K562 (cell line): ENCODE data around the gene SDSL. TPM values are rescaled to one million over a fixed set of nuclear protein-coding genes. Genes with fewer than 3 reads are reported as not detected.
A peak's percentile ranks its signal among the peaks of the same experiment; 100 is the strongest.

ENCODE experiments used
- ADNP ChIP-seq: fragments of 200-800 bp; sonication (Bioruptor generic); IDR thresholded peaks from 2 replicates; pipeline ENCODE4 v1.6.1; 2016; ENCODE audit warnings: missing genetic modification characterization, missing compliant biosample characterization
- C11orf30 ChIP-seq: fragments of 450-650 bp; IDR thresholded peaks from 2 replicates; pipeline ENCODE4 v1.6.1; 2016; ENCODE audit warnings: low read depth, mild to moderate bottlenecking
- CAMTA2 ChIP-seq: fragments of 250-450 bp; sonication (Bioruptor Pico); conservative IDR thresholded peaks from 2 replicates; pipeline ENCODE4 v1.5.1; 2022
- CBFA2T3 ChIP-seq: fragments of 450-650 bp; IDR thresholded peaks from 2 replicates; pipeline ENCODE4 v1.6.1; 2017
- ERF ChIP-seq: fragments of 450-650 bp; formaldehyde crosslinking; IDR thresholded peaks from 2 replicates; pipeline ENCODE4 v1.4.0; 2020; ENCODE audit warnings: mild to moderate bottlenecking, mixed read lengths
- FOSL1 ChIP-seq: fragments of 200-800 bp; sonication (Bioruptor generic); conservative IDR thresholded peaks from 2 replicates; pipeline ENCODE4 v1.6.1; 2016; ENCODE audit warnings: missing genetic modification characterization, missing compliant biosample characterization
- HMGN3 ChIP-seq: IDR thresholded peaks from 2 replicates; pipeline ENCODE4 v1.6.1; 2011; ENCODE audit warnings: borderline replicate concordance, low read depth, mild to moderate bottlenecking, mixed read lengths, low read length; ENCODE audit not compliant: insufficient read length; ENCODE audit errors: extremely low read depth
- HSF4 ChIP-seq: fragments of 250-450 bp; sonication (Bioruptor Pico); IDR thresholded peaks from 2 replicates; pipeline ENCODE4 v2.1.2; 2022; ENCODE audit warnings: mild to moderate bottlenecking, moderate library complexity, borderline replicate concordance
- JUND ChIP-seq, 2 experiments: IDR thresholded peaks; 2 replicates in 1 of 2; 3 replicates in 1 of 2; pipeline ENCODE4 v1.6.1; 2011; ENCODE audit warnings: borderline replicate concordance in 2 of 2, low read depth in 2 of 2, low read length in 2 of 2, improper control_type of control experiment in 1 of 2, missing biosample characterization in 1 of 2, missing genetic modification characterization in 1 of 2, missing genetic modification reagents in 1 of 2
- NCOA1 ChIP-seq: fragments of 450-650 bp; IDR thresholded peaks from 2 replicates; pipeline ENCODE4 v1.6.1; 2016; ENCODE audit warnings: low read depth
- NELFE ChIP-seq: IDR thresholded peaks from 2 replicates; pipeline ENCODE4 v1.6.1; 2011; ENCODE audit warnings: mild to moderate bottlenecking; ENCODE audit not compliant: insufficient read depth, insufficient read length
- POLR2A ChIP-seq: fragments of 450-650 bp; conservative IDR thresholded peaks from 2 replicates; pipeline ENCODE4 v1.6.1; 2016
- PRMT5 ChIP-seq: sonication (generic); formaldehyde crosslinking; IDR thresholded peaks from 2 replicates; pipeline ENCODE4 v1.5.0; 2020; ENCODE audit warnings: missing genetic modification reagents
- SAP30 ChIP-seq: fragments of 200-600 bp; sonication (generic); IDR thresholded peaks from 2 replicates; pipeline ENCODE4 v1.6.1; 2012; ENCODE audit warnings: borderline replicate concordance, low read depth, mild to moderate bottlenecking, moderate library complexity, low read length, control low read depth, inconsistent platforms; ENCODE audit not compliant: insufficient read depth, poor library complexity, severe bottlenecking
- SRSF9 ChIP-seq: fragments of 200-400 bp; formaldehyde crosslinking; IDR thresholded peaks from 2 replicates; pipeline ENCODE4 v1.6.1; 2017; ENCODE audit warnings: low read depth, low read length, borderline replicate concordance
- ZBTB17 ChIP-seq: fragments of 450-650 bp; formaldehyde crosslinking; IDR thresholded peaks from 2 replicates; pipeline ENCODE4 v1.4.0; 2020; ENCODE audit warnings: mild to moderate bottlenecking
- ZBTB7A ChIP-seq: IDR thresholded peaks from 2 replicates; pipeline ENCODE4 v1.6.1; 2011; ENCODE audit warnings: low read depth, mild to moderate bottlenecking, low read length, moderate library complexity, borderline replicate concordance; ENCODE audit not compliant: control insufficient read depth
- ZNF12 ChIP-seq: sonication (generic); formaldehyde crosslinking; IDR thresholded peaks from 2 replicates; pipeline ENCODE4 v1.4.0; 2020; ENCODE audit warnings: mild to moderate bottlenecking, missing genetic modification reagents
- ZNF146 ChIP-seq: IDR thresholded peaks from one replicate; pipeline ENCODE4 v1.6.1; 2018; ENCODE audit warnings: missing compliant biosample characterization; ENCODE audit not compliant: unreplicated experiment
- ZNF23 ChIP-seq: fragments of 250-450 bp; sonication (Bioruptor Pico); IDR thresholded peaks from 2 replicates; pipeline ENCODE4 v1.4.0; 2020; ENCODE audit warnings: mild to moderate bottlenecking
- ZNF316 ChIP-seq: fragments of 450-650 bp; IDR thresholded peaks from 2 replicates; pipeline ENCODE4 v1.6.1; 2016
- ZZZ3 ChIP-seq: fragments of 450-650 bp; IDR thresholded peaks from 2 replicates; pipeline ENCODE4 v1.6.1; 2016; ENCODE audit warnings: antibody characterized with exemption, mild to moderate bottlenecking, moderate library complexity
- polyA plus RNA-seq, 8 experiments: library from polyadenylated mRNA; depleted of rRNA in 4 of 8; stranded (reverse) in 5 of 8; unstranded in 3 of 8; fragments of >200 nt; fragmentation: Nextera tagmentation in 2 of 8; fragmentation: Illumina TruSeq in 1 of 8; extraction: Ambion mirVana in 2 of 8; extraction: Trizol in 1 of 8; gene quantifications; 2 replicates each; pipeline versions ENCODE4 v1.2.1 to v1.2.3, GENCODE V29; 2011 to 2014; ENCODE audit warnings: inconsistent platforms in 1 of 8, missing spikeins in 1 of 8
- total RNA-seq, 7 experiments: library from RNA; depleted of rRNA in 6 of 7; stranded (reverse); fragments of >200 nt in 6 of 7; fragmentation: Illumina TruSeq in 2 of 7; extraction: Trizol in 2 of 7; gene quantifications; 2 replicates each; pipeline versions ENCODE4 v1.2.1 to v1.2.3, GENCODE V29; 2011 to 2021; ENCODE audit warnings: low replicate concordance in 1 of 7
- TF ChIP-seq, protein P1 (sequence below): IDR thresholded peaks from 2 replicates; pipeline ENCODE4 v1.6.1; 2012; ENCODE audit warnings: low read depth, low read length, improper control_type of control experiment, borderline replicate concordance
- TF ChIP-seq, protein P2 (sequence below): fragments of 450-650 bp; formaldehyde crosslinking; conservative IDR thresholded peaks from 2 replicates; pipeline ENCODE4 v1.4.0; 2022; ENCODE audit warnings: mild to moderate bottlenecking, missing genetic modification characterization
- TF ChIP-seq, protein P3 (sequence below): fragments of 250-450 bp; sonication (Bioruptor Pico); IDR thresholded peaks from 2 replicates; pipeline ENCODE4 v1.5.0; 2020; ENCODE audit warnings: mild to moderate bottlenecking

Gene SDSL
- total and polyA plus RNA-seq, 9 of the 15 experiments (the other 6 are each of a cell fraction or from before 2014, with no cell fraction given), result 0.31 to 11.0 (median 7.4) TPM

DNA sequence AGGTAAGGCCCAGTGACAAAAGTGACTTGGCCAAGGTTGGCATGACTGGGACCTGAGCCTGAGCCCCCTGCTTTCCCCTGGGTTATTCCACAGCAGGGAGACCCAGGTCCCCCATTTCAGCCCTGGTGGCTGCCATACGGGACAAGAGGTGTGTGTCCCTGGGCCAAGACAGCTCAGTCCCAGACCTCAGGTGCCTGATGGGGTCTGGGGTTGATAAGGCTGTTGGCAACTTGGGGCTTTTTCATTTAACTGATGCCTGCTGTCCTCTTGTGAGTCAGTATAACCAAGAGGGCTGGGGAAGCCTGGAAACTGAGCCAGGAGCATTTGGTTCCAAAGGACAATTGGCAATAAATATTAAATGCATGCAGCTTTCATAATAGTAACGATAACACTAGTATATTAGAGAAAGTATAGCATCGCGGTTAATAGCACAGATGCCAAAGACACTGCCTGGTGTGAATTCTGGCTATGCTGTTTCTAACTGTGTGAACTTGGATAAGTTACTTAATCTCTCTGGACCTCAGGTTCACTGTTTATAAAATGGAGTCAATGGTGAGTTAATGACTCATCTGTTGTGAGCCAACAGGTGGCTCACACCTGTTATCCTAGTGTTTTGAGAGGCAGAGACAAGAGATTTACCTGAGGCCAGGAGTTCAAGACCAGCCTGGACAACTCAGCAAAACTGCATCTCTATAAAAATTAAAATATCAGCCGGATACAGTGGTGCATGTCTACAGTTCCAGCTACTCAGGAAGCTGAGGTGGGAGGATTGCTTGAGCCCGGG is 898 bp downstream of the SDSL start (continued):
- TF ChIP-seq, protein P1, sequence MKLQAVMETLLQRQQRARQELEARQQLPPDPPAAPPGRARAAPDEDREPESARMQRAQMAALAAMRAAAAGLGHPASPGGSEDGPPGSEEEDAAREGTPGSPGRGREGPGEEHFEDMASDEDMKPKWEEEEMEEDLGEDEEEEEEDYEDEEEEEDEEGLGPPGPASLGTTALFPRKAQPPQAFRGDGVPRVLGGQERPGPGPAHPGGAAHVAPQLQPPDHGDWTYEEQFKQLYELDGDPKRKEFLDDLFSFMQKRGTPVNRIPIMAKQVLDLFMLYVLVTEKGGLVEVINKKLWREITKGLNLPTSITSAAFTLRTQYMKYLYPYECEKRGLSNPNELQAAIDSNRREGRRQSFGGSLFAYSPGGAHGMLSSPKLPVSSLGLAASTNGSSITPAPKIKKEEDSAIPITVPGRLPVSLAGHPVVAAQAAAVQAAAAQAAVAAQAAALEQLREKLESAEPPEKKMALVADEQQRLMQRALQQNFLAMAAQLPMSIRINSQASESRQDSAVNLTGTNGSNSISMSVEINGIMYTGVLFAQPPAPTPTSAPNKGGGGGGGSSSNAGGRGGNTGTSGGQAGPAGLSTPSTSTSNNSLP, result no peak
- TF ChIP-seq CBFA2T3 (peak; percentile 3; the same call in 1 of the 2 replicates), NELFE (no peak), HSF4 (no peak), ERF (no peak), FOSL1 (no peak), ZNF146 (CRISPR knock-in tag) (no peak), PRMT5 (CRISPR knock-in tag) (no peak), HMGN3 (no peak), ZNF12 (no peak), NCOA1 (no peak), CAMTA2 (no peak), JUND (IDR thresholded peaks at IDR 0.05; ENCODE audit: borderline replicate concordance, low read depth, low read length) (no peak), JUND (tag; IDR thresholded peaks at IDR 0.05; ENCODE audit: borderline replicate concordance, low read depth, low read length) (0 out of 3 replicates have a peak, but pooled peaks have one; percentile 31), C11orf30 (no peak), SAP30 (no peak), SRSF9 (no peak), ZZZ3 (no peak), POLR2A (no peak), ZBTB7A (no peak), ADNP (tag) (0 out of 2 replicates have a peak, but pooled peaks have one; percentile 24), ZNF316 (peak; percentile 19; the same call in 1 of the 2 replicates), ZBTB17 (CRISPR knock-in tag) (no peak), ZNF23 (CRISPR knock-in tag) (no peak)
- TF ChIP-seq, protein P2, sequence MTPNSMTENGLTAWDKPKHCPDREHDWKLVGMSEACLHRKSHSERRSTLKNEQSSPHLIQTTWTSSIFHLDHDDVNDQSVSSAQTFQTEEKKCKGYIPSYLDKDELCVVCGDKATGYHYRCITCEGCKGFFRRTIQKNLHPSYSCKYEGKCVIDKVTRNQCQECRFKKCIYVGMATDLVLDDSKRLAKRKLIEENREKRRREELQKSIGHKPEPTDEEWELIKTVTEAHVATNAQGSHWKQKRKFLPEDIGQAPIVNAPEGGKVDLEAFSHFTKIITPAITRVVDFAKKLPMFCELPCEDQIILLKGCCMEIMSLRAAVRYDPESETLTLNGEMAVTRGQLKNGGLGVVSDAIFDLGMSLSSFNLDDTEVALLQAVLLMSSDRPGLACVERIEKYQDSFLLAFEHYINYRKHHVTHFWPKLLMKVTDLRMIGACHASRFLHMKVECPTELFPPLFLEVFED (CRISPR knock-in tag), result no peak
- TF ChIP-seq, protein P3, sequence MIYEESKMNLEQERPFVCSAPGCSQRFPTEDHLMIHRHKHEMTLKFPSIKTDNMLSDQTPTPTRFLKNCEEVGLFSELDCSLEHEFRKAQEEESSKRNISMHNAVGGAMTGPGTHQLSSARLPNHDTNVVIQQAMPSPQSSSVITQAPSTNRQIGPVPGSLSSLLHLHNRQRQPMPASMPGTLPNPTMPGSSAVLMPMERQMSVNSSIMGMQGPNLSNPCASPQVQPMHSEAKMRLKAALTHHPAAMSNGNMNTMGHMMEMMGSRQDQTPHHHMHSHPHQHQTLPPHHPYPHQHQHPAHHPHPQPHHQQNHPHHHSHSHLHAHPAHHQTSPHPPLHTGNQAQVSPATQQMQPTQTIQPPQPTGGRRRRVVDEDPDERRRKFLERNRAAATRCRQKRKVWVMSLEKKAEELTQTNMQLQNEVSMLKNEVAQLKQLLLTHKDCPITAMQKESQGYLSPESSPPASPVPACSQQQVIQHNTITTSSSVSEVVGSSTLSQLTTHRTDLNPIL (CRISPR knock-in tag), result no peak
